Endothelial cell of umbilical vein (primary cell): ENCODE results near the gene TET1. TPM values are rescaled to one million over a fixed set of nuclear protein-coding genes. Genes with fewer than 3 reads are reported as not detected.
A peak's percentile ranks its signal among the peaks of the same experiment; 100 is the strongest.

Experiments
- BruUV-seq: library from RNA; stranded (reverse); fragments of 400-500 nt; replicated peaks from 2 replicates; lab custom pipeline; 2021; lab: Mats Ljungman, UMichigan
- CTCF ChIA-PET: fragments of 300-600, 350-600 bp; sonication (Branson Sonifier 250); formaldehyde crosslinking; loops from one replicate; lab custom pipeline; 2021; ENCODE audit warnings: antibody characterized with exemption, inconsistent platforms; lab: Charles Lee
- POLR2A ChIA-PET: fragments of 300-600, 350-600 bp; sonication (Branson Sonifier 250); formaldehyde crosslinking; loops from one replicate; lab custom pipeline; 2021; ENCODE audit warnings: antibody characterized with exemption, inconsistent platforms; lab: Charles Lee
- DNase-seq: peaks from one replicate; pipeline ENCODE4 v3.0.0-alpha.2; 2011; ENCODE audit warnings: low read depth, low spot score
- FAIRE-seq: peaks from 2 replicates; lab custom pipeline; 2011; peaks lifted over from hg19 to GRCh38; lab: Jason Lieb, UNC
- H2AFZ ChIP-seq: 2 replicates; pipeline ENCODE4 v1.6.0; 2012; ENCODE audit warnings: low read depth, low read length, control low read depth, inconsistent platforms
- H3K27ac ChIP-seq: 2 replicates; pipeline ENCODE4 v1.5.1; 2011; ENCODE audit warnings: low read depth, mild to moderate bottlenecking, control low read depth, low read length, moderate library complexity; ENCODE audit not compliant: insufficient read depth
- H3K27me3 ChIP-seq, 2 experiments: 2 replicates each; pipeline versions ENCODE4 v1.6.0 to v1.6.1; 2011; ENCODE audit warnings: low read length in 2 of 2, mixed read lengths in 1 of 2; ENCODE audit not compliant: control insufficient read depth in 2 of 2, insufficient read depth in 2 of 2
- H3K36me3 ChIP-seq, 2 experiments: 2 replicates in 1 of 2; 3 replicates in 1 of 2; pipeline ENCODE4 v1.5.1; 2011; ENCODE audit warnings: low read length in 2 of 2, mild to moderate bottlenecking in 1 of 2, moderate library complexity in 1 of 2; ENCODE audit not compliant: control insufficient read depth in 2 of 2, insufficient read depth in 2 of 2; ENCODE audit errors: extremely low read depth in 1 of 2
- H3K4me1 ChIP-seq: 3 replicates; pipeline ENCODE4 v1.5.1; 2011; ENCODE audit warnings: mild to moderate bottlenecking, low read length; ENCODE audit not compliant: control insufficient read depth, insufficient read depth; ENCODE audit errors: extremely low read depth
- H3K4me2 ChIP-seq: 2 replicates; pipeline ENCODE4 v1.6.1; 2011; ENCODE audit warnings: low read length, control low read depth, mixed read lengths; ENCODE audit not compliant: insufficient read depth
- H3K4me3 ChIP-seq, 3 experiments: fragments of 200-600 bp in 1 of 3; sonication (generic), shearing (Covaris generic) in 1 of 3; replicated peaks in 1 of 3; 2 replicates each; pipeline ENCODE4 v1.5.1; 2011 to 2016; ENCODE audit warnings: control low read depth in 3 of 3, low read length in 3 of 3, mild to moderate bottlenecking in 2 of 3, inconsistent platforms in 1 of 3, low read depth in 1 of 3, moderate library complexity in 1 of 3; ENCODE audit not compliant: insufficient read depth in 1 of 3
- H3K79me2 ChIP-seq: 2 replicates; pipeline ENCODE4 v1.6.0; 2012; ENCODE audit warnings: low read length, inconsistent platforms; ENCODE audit not compliant: control insufficient read depth, insufficient read depth
- H3K9ac ChIP-seq: replicated peaks from 2 replicates; pipeline ENCODE3; 2011; ENCODE audit warnings: low read length, control low read depth; ENCODE audit not compliant: insufficient read depth; ENCODE audit errors: extremely low read depth
- H3K9me1 ChIP-seq: replicated peaks from 3 replicates; pipeline ENCODE4 v1.6.0; 2011; ENCODE audit warnings: mild to moderate bottlenecking, low read length; ENCODE audit not compliant: control insufficient read depth, insufficient read depth; ENCODE audit errors: extremely low read depth
- H3K9me3 ChIP-seq: replicated peaks from 2 replicates; pipeline ENCODE4 v1.5.1; 2012; ENCODE audit warnings: low read length, inconsistent platforms; ENCODE audit not compliant: control insufficient read depth, insufficient read depth
- H4K20me1 ChIP-seq: replicated peaks from 2 replicates; pipeline ENCODE3; 2011; ENCODE audit warnings: mild to moderate bottlenecking, low read length; ENCODE audit not compliant: control insufficient read depth, insufficient read depth; ENCODE audit errors: extremely low read depth
- CTCF ChIP-seq, 2 donors: IDR thresholded peaks; 1 replicate in 1 of 2; 2 replicates in 1 of 2; pipeline ENCODE4 v1.5.1; 2011; ENCODE audit warnings: low read length in 2 of 2, mild to moderate bottlenecking in 2 of 2, moderate library complexity in 2 of 2, control low read depth in 1 of 2, inconsistent platforms in 1 of 2, low read depth in 1 of 2; ENCODE audit not compliant: insufficient read depth in 1 of 2; ENCODE audit errors: extremely low read depth in 1 of 2
- EZH2 ChIP-seq: IDR thresholded peaks from 2 replicates; pipeline ENCODE4 v1.6.1; 2012; ENCODE audit warnings: borderline replicate concordance, low read depth, mild to moderate bottlenecking, moderate library complexity, low read length, inconsistent platforms; ENCODE audit not compliant: severe bottlenecking
- FOS ChIP-seq: IDR thresholded peaks from 2 replicates; pipeline ENCODE4 v1.6.1; 2011; ENCODE audit warnings: mild to moderate bottlenecking, low read length, moderate library complexity, borderline replicate concordance; ENCODE audit not compliant: insufficient read depth
- GATA2 ChIP-seq: IDR thresholded peaks from 2 replicates; pipeline ENCODE4 v1.7.0; 2011; ENCODE audit warnings: low read depth, mild to moderate bottlenecking, moderate library complexity, mixed read lengths, low read length; ENCODE audit not compliant: insufficient read length, insufficient read depth
- JUN ChIP-seq: IDR thresholded peaks from 2 replicates; pipeline ENCODE4 v1.6.1; 2011; ENCODE audit warnings: borderline replicate concordance, low read depth; ENCODE audit not compliant: insufficient read length, insufficient read depth
- MAX ChIP-seq: IDR thresholded peaks from 2 replicates; pipeline ENCODE4 v1.6.1; 2011; ENCODE audit not compliant: insufficient read depth, insufficient read length
- MYC ChIP-seq: IDR thresholded peaks from one replicate; pipeline ENCODE4 v1.6.1; 2011; ENCODE audit warnings: mild to moderate bottlenecking, low read depth, low read length
- POLR2A ChIP-seq: IDR thresholded peaks from 2 replicates; pipeline ENCODE4 v1.6.1; 2012; ENCODE audit warnings: low read depth, mild to moderate bottlenecking, control low read depth, low read length
- POLR2AphosphoS5 ChIP-seq: IDR thresholded peaks from 2 replicates; pipeline ENCODE4 v1.6.1; 2012; ENCODE audit warnings: low read depth, mild to moderate bottlenecking, control low read depth, low read length, moderate library complexity; ENCODE audit not compliant: insufficient read depth
- dilution Hi-C: fragments of 300-500 bp; cut with MboI; formaldehyde crosslinking; loops from one replicate; pipeline ENCODE4 v1.15.0; 2019; ENCODE audit warnings: low sequenced_read_pairs; ENCODE audit not compliant: extremely low pct_ligation_motif_present
- intact Hi-C: fragments of 100-400 bp; cut with micrococcal nuclease; formaldehyde crosslinking; loops from one replicate; pipeline ENCODE4 v1.10.0; 2022
- polyA plus RNA-seq, 4 experiments: library from polyadenylated mRNA; depleted of rRNA in 3 of 4; stranded (reverse) in 3 of 4; unstranded in 1 of 4; fragments of >200 nt; gene quantifications; 2 replicates each; pipeline versions ENCODE4 v1.2.1 to v1.2.3, GENCODE V29; 2011 to 2012; ENCODE audit warnings: missing spikeins in 1 of 4
- total RNA-seq: library from RNA; stranded (reverse); gene quantifications from 2 replicates; pipeline ENCODE4 v1.2.3, GENCODE V29; 2021

TET1 gene
- total and polyA plus RNA-seq, 2 donors (not counting 3 experiments of a cell fraction or from before 2014, with no cell fraction given), result 0.23 to 1.5 TPM

- Histone ChIP-seq H3K27ac (peak within 1 kb of the TSS; percentile 85), H3K36me3 (peaks cover 2 to 9% of the 10 kb centered on the region in 2 experiments), H3K9me3 (no peaks in the 10 kb centered on the region), H3K27me3 (no peaks in the 10 kb centered on the region), H3K79me2 (peaks cover 37% of the 10 kb centered on the region), H4K20me1 (no peaks in the 10 kb centered on the region), H3K4me1 (peaks cover 10% of the 10 kb centered on the region), H3K9me1 (no peaks in the 10 kb centered on the region), H3K4me2 (peak within 1 kb of the TSS; percentile 97), H3K9ac (peak within 1 kb of the TSS; percentile 92), H2AFZ (peak within 1 kb of the TSS; percentile 93), H3K4me3 (peak within 1 kb of the TSS; percentile 55 to 97 (median 78))
- CTCF ChIA-PET, result interaction anchor here (2.7 kb wide), 1 partner anchor 171 kb away, joined by 14 read pairs; no protein-coding TSS in a partner anchor
- intact Hi-C loops (loop anchor here (1.0 to 10.0 kb wide), 6 partner anchors 121 to 390 kb away; partner anchors contain the start of genes DDX50, RUFY2 and SLC25A16), dilution Hi-C loops (no loop called here)
- no peak for TF ChIP-seq CTCF (IDR thresholded peaks at IDR 0.05; ENCODE audit: extremely low read depth in 1 of 2, insufficient read depth in 1 of 2, low read depth in 1 of 2, low read length in 2 of 2)
- TF ChIP-seq POLR2AphosphoS5, result peak; percentile 80
- no peak for TF ChIP-seq FOS
- no peak for TF ChIP-seq GATA2
- TF ChIP-seq MYC, result peak; percentile 27
- TF ChIP-seq MAX, result peak; percentile 35
- TF ChIP-seq POLR2A, result peak; percentile 91
- no peak for TF ChIP-seq EZH2
- TF ChIP-seq JUN, result no peak
- DNase-seq (peak; percentile 99), FAIRE-seq (peak; percentile 94)
- POLR2A ChIA-PET, result interaction anchor here (0.6 kb wide), 1 partner anchor 127 kb away, joined by 5 read pairs; no protein-coding TSS in a partner anchor
- BruUV-seq, result TSS peak; percentile 34
These were observed 160.9 kb downstream of the TET1 start, which contains the start of gene CCAR1 for GRCh38 chr10:68720793-68721672. Gene CCAR1, plus strand, starts transcription at chr10:68721239. Its CDS starts 1,266 bp downstream, at chr10:68722505.
